Lower leg skin (tissue), 4 donors: Measurements from ENCODE around the gene RAB14. TPM values are rescaled to one million over a fixed set of nuclear protein-coding genes. Genes with fewer than 3 reads are reported as not detected.

Experiments
- DNase-seq, 2 donors: peaks; one replicate each; pipeline ENCODE4 v3.0.0-alpha.2; 2019; ENCODE audit warnings: low spot score in 2 of 2
- H3K4me3 ChIP-seq: fragments of 200-600 bp; sonication (generic); 2 replicates; pipeline ENCODE4 v1.5.1; 2017; ENCODE audit warnings: mild to moderate bottlenecking, low read depth; ENCODE audit not compliant: poor library complexity, severe bottlenecking
- POLR2A ChIP-seq, 2 donors: fragments of 450-650 bp; IDR thresholded peaks; one replicate each; pipeline ENCODE4 v1.6.1; 2016 to 2017; ENCODE audit warnings: antibody characterized with exemption in 2 of 2, mild to moderate bottlenecking in 1 of 2, moderate library complexity in 1 of 2
- WGBS, 2 donors: methylation state at CpG; one replicate each; pipeline ENCODE4 v1.1.5; 2018; 5-methylcytosine and 5-hydroxymethylcytosine counted together
- intact Hi-C: fragments of 100-400 bp; cut with DNase I; formaldehyde crosslinking; loops from one replicate; pipeline ENCODE4 v1.15.0; 2023; ENCODE audit warnings: low total_unique reads
- total RNA-seq, 4 donors: library from RNA; depleted of rRNA; stranded (reverse); fragments of >200 nt; gene quantifications; one replicate each; pipeline ENCODE4 v1.1.0, GENCODE V29; 2016
- TF ChIP-seq, protein P1 (sequence below), 3 donors: fragments of 450-650 bp; IDR thresholded peaks; one replicate each; pipeline ENCODE4 v1.5.1; 2016; ENCODE audit warnings: antibody characterized with exemption in 3 of 3, mild to moderate bottlenecking in 3 of 3, moderate library complexity in 2 of 3

The RAB14 gene
- total RNA-seq, 4 donors from 2014 or later = 43.9 to 50.8 (median 49.6) TPM

DNA sequence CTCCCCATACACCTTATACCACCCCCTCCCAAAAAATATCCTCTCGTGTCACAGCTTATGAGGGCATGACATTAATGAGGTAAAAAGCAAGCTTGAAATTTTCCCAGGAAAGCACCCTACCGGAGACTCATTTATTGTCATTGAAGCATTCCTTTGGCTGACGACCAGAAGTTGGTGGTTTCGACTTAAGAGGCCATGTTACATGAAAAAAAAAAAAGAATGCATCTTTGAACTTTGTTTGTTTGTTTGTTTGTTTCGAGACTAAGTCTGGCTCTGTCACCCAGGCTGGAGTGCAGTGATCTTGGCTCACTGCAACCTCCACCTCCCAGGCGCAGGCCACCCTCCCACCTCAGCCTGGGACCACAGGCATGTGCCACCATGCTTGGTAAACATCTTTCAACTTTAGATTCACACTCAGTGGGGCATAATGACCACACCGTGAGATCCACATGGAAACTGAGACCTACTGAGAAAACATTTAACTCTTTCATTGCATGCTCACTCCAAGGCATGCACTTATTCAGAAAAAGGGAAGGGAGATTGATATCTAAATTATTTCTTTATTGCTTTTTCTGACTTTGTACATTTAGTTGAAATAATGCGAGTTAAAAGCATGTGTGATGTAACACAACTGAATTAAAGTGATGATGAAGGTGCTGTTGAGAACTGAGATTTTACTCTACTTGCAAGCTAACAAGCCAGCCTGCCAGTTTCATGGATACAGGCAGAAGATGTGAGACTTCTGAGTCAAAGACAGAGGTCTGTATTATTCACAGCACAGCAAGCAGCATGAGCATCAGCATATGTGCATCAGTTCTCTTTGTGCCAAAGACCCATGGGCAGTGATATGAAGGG lies 5.1 kb upstream of the RAB14 start:
- DNase-seq = no peak
- TF ChIP-seq, protein P1, sequence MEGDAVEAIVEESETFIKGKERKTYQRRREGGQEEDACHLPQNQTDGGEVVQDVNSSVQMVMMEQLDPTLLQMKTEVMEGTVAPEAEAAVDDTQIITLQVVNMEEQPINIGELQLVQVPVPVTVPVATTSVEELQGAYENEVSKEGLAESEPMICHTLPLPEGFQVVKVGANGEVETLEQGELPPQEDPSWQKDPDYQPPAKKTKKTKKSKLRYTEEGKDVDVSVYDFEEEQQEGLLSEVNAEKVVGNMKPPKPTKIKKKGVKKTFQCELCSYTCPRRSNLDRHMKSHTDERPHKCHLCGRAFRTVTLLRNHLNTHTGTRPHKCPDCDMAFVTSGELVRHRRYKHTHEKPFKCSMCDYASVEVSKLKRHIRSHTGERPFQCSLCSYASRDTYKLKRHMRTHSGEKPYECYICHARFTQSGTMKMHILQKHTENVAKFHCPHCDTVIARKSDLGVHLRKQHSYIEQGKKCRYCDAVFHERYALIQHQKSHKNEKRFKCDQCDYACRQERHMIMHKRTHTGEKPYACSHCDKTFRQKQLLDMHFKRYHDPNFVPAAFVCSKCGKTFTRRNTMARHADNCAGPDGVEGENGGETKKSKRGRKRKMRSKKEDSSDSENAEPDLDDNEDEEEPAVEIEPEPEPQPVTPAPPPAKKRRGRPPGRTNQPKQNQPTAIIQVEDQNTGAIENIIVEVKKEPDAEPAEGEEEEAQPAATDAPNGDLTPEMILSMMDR (IDR thresholded peaks at IDR 0.05) = no peak
- TF ChIP-seq POLR2A (IDR thresholded peaks at IDR 0.05) = no peak
- WGBS, 2 donors = 63 to 74% methylated on average over 8 of the region's 8 CpGs
- no peak overlapping the region for H3K4me3 ChIP-seq
- intact Hi-C loops = no loop called here

DNA sequence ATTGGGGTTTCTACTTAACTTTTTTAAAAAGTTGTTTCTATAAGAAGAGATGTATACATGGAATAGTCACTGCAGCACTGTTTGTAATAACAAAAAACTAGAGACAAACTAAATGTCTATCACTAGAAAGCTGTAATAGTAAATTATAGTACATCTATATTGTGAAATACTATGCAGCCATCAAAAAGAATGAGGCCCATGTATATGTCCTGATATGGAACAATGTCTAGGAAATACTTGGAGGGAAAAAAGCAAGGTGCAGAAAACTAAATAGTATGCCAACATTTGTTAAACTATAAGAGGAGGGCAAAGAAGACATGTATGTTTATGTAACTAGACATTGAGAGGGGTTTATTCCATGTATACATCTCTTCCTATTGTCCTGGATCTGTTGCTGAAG lies 2.9 kb upstream of the RAB14 start:
- intact Hi-C loops = loop anchor here (1.0 kb wide), 1 partner anchor 74 kb away; no protein-coding TSS in a partner anchor
- DNase-seq = no peak
- H3K4me3 ChIP-seq = no peak overlapping the region
- TF ChIP-seq POLR2A (IDR thresholded peaks at IDR 0.05) = no peak
- TF ChIP-seq, protein P1 (IDR thresholded peaks at IDR 0.05) = no peak

DNA sequence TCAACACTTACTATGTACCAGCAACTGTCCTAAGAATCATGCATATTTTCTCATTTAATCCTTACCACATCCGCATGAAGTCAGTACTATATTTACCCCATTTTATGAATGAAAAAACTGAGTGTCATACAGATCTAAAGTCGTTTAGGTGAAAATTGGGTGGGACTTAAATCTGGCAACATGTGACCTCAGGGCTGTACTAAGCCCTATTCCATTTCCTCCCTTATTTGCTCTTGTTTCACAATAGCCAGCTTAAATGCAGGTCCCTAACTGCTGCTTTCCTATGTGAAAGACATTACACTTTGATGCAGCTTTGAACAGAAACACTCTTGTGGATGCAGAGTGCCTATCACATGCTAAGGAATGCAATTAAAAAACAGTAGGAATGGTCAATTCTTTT lies 2.5 kb upstream of the RAB14 start:
- WGBS, 2 donors = 68 to 72% methylated on average over 2 of the region's 2 CpGs

DNA sequence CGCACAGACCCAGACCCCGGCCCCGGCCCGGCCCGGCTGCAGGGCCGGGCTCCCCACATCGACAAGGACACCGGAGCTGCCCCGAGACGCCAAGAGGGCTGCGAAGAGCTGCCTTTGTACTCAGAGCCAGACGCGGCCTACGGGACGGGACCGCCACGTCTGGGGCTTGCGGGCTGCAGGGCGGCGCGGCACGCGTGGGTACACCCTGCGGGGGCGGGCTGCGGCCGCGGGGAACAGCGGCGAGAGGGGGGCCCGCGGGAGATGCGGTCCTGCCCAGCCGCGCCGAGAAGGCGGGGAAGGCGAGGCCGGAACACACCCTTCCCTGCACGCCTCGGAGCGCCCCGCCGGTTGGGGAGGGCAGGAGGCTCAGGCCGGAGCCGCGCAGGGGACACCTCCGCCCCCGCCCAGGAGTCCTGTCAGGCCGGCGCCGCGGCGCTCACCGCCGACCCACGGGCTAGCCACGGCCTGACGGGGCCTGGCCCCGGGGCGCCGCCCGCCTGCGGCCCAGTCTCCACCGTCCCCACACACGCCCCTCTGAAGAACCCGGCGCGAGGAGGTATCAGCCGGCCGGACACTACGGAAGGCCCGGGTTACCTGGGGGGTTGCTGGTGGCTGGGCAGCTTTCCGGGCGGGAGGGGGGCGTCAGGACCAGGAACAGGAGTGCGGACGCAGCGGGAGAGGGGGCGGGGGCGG lies 478 bp downstream of the RAB14 start:
- H3K4me3 ChIP-seq = peak overlapping the region; percentile 98
- intact Hi-C loops = no loop called here
- WGBS, 2 donors = 0% methylated on average over 30 to 40 of the region's 81 CpGs
- peak; percentile 34 to 91 for DNase-seq
- TF ChIP-seq, protein P1 (IDR thresholded peaks at IDR 0.05) = no peak
- TF ChIP-seq POLR2A (IDR thresholded peaks at IDR 0.05) = no peak

More for the DNA sequence above, 2.5 kb upstream of the RAB14 start:
- no peak for DNase-seq
- intact Hi-C loops = no loop called here
- TF ChIP-seq, protein P1 (IDR thresholded peaks at IDR 0.05) = no peak
- no peak for TF ChIP-seq POLR2A (IDR thresholded peaks at IDR 0.05)
- H3K4me3 ChIP-seq = no peak overlapping the region

DNA sequence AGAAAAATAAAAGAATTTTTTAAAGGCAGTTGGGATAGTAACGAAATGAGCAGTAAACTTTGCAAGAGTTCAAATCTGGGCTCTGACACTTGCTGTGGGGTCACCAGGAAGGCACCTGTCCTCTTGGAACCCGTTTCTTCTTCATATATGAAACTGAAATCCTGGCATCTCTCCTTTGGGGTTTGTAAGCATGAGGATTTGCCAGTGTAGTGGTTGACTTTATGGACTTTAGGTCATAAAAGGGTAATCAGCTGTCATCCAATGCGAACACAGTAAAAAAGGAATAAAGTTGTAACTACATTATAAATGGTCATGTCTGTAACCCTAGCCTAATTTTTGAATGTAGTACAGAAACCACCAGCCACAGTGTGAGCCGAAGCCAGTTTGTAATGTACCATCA lies 1.3 kb downstream of the RAB14 start:
- no peak for DNase-seq
- WGBS, 2 donors = 8% methylated on average over 4 of the region's 4 CpGs
- no peak for TF ChIP-seq POLR2A (IDR thresholded peaks at IDR 0.05)
- TF ChIP-seq, protein P1 (IDR thresholded peaks at IDR 0.05) = no peak
- H3K4me3 ChIP-seq = peak overlapping the region; percentile 98
- intact Hi-C loops = no loop called here
